HepG2 (cell line): ENCODE measurements around the gene VPS9D1. TPM values are rescaled to one million over a fixed set of nuclear protein-coding genes. Genes with fewer than 3 reads are reported as not detected.

Experiments
- AHR ChIP-seq: IDR thresholded peaks from 2 replicates; pipeline ENCODE4 v1.6.1; 2018; ENCODE audit warnings: missing genetic modification reagents, missing compliant biosample characterization
- BCL6 ChIP-seq: IDR thresholded peaks from 2 replicates; pipeline ENCODE4 v1.6.1; 2016; ENCODE audit warnings: missing genetic modification reagents, missing compliant biosample characterization
- CHD2 ChIP-seq: IDR thresholded peaks from 2 replicates; pipeline ENCODE4 v1.6.1; 2011; ENCODE audit warnings: low read depth, low read length, improper control_type of control experiment
- DMAP1 ChIP-seq: IDR thresholded peaks from 2 replicates; pipeline ENCODE4 v1.6.1; 2016
- FOXA3 ChIP-seq: IDR thresholded peaks from 2 replicates; pipeline ENCODE4 v1.6.1; 2016; ENCODE audit warnings: missing genetic modification reagents, missing compliant biosample characterization
- FOXJ3 ChIP-seq: sonication (generic); formaldehyde crosslinking; IDR thresholded peaks from 2 replicates; pipeline ENCODE4 v1.4.0; 2020; ENCODE audit warnings: missing genetic modification reagents, mild to moderate bottlenecking, borderline replicate concordance
- GPN1 ChIP-seq: sonication (generic); formaldehyde crosslinking; IDR thresholded peaks from 2 replicates; pipeline ENCODE4 v1.5.1; 2020; ENCODE audit warnings: missing genetic modification reagents, borderline replicate concordance
- NCOA1 ChIP-seq: sonication (generic); formaldehyde crosslinking; IDR thresholded peaks from 2 replicates; pipeline ENCODE4 v1.9.0; 2021; ENCODE audit warnings: missing genetic modification reagents
- PCBP1 ChIP-seq: fragments of 200-400 bp; formaldehyde crosslinking; IDR thresholded peaks from 2 replicates; pipeline ENCODE4 v1.6.1; 2017; ENCODE audit warnings: mild to moderate bottlenecking, low read depth, low read length, borderline replicate concordance
- RARG ChIP-seq: sonication (generic); formaldehyde crosslinking; IDR thresholded peaks from 2 replicates; pipeline ENCODE4 v1.4.0; 2020; ENCODE audit warnings: low read depth, mild to moderate bottlenecking, missing genetic modification reagents
- SKI ChIP-seq: fragments of 450-650 bp; IDR thresholded peaks from one replicate; pipeline ENCODE4 v1.6.1; 2018; ENCODE audit warnings: mild to moderate bottlenecking; ENCODE audit not compliant: partially characterized antibody
- SMARCE1 ChIP-seq: fragments of 450-650 bp; IDR thresholded peaks from 2 replicates; pipeline ENCODE4 v1.6.1; 2017; ENCODE audit warnings: borderline replicate concordance
- SRSF4 ChIP-seq: fragments of 200-400 bp; formaldehyde crosslinking; IDR thresholded peaks from one replicate; pipeline ENCODE4 v1.6.1; 2018; ENCODE audit warnings: mild to moderate bottlenecking, low read depth, low read length, moderate library complexity; ENCODE audit not compliant: poor library complexity, severe bottlenecking
- TCF7 ChIP-seq: sonication (generic); IDR thresholded peaks from 2 replicates; pipeline ENCODE4 v1.6.1; 2016; ENCODE audit warnings: antibody characterized with exemption, low read depth
- ZFP36L2 ChIP-seq: sonication (generic); formaldehyde crosslinking; IDR thresholded peaks from 2 replicates; pipeline ENCODE4 v1.4.0; 2020; ENCODE audit warnings: missing genetic modification reagents
- ZKSCAN1 ChIP-seq: fragments of 150-350 bp; IDR thresholded peaks from 2 replicates; pipeline ENCODE4 v1.6.1; 2014; ENCODE audit warnings: low read length
- ZNF318 ChIP-seq: sonication (generic); formaldehyde crosslinking; IDR thresholded peaks from 2 replicates; pipeline ENCODE4 v1.4.0; 2020; ENCODE audit warnings: mild to moderate bottlenecking, missing genetic modification reagents
- ZNF350 ChIP-seq: sonication (generic); formaldehyde crosslinking; IDR thresholded peaks from 2 replicates; pipeline ENCODE4 v1.4.0; 2020; ENCODE audit warnings: mild to moderate bottlenecking, low read depth, missing genetic modification reagents, borderline replicate concordance
- ZNF432 ChIP-seq: sonication (generic); formaldehyde crosslinking; IDR thresholded peaks from 2 replicates; pipeline ENCODE4 v1.5.0; 2020; ENCODE audit warnings: missing genetic modification reagents, mild to moderate bottlenecking, borderline replicate concordance
- ZNF772 ChIP-seq: sonication (generic); formaldehyde crosslinking; IDR thresholded peaks from 2 replicates; pipeline ENCODE4 v1.5.0; 2020; ENCODE audit warnings: mild to moderate bottlenecking, missing genetic modification reagents
- polyA plus RNA-seq, 8 experiments: library from polyadenylated mRNA; depleted of rRNA in 3 of 8; stranded (reverse) in 7 of 8; unstranded in 1 of 8; fragments of >200 nt; fragmentation: Illumina TruSeq in 4 of 8; extraction: Trizol in 4 of 8; gene quantifications; 2 replicates each; pipeline versions ENCODE4 v1.2.1 to v1.2.3, GENCODE V29; 2011 to 2016; ENCODE audit warnings: low read depth in 4 of 8, missing spikeins in 1 of 8, mixed read lengths in 1 of 8; ENCODE audit not compliant: insufficient read depth in 1 of 8
- total RNA-seq, 5 experiments: library from RNA; depleted of rRNA; stranded (reverse); fragments of >200 nt; fragmentation: Illumina TruSeq; extraction: Trizol; gene quantifications; 2 replicates each; pipeline ENCODE4 v1.2.3, GENCODE V29; 2016; ENCODE audit warnings: low read depth in 1 of 5
- TF ChIP-seq, protein P1 (sequence below): sonication (generic); formaldehyde crosslinking; IDR thresholded peaks from 2 replicates; pipeline ENCODE4 v1.8.0; 2022; ENCODE audit warnings: missing genetic modification reagents, mild to moderate bottlenecking, borderline replicate concordance

The VPS9D1 gene
- total and polyA plus RNA-seq, 2 of the 13 experiments (the other 11 are each of a cell fraction or from before 2014, with no cell fraction given): 10.1 to 13.2 TPM

DNA sequence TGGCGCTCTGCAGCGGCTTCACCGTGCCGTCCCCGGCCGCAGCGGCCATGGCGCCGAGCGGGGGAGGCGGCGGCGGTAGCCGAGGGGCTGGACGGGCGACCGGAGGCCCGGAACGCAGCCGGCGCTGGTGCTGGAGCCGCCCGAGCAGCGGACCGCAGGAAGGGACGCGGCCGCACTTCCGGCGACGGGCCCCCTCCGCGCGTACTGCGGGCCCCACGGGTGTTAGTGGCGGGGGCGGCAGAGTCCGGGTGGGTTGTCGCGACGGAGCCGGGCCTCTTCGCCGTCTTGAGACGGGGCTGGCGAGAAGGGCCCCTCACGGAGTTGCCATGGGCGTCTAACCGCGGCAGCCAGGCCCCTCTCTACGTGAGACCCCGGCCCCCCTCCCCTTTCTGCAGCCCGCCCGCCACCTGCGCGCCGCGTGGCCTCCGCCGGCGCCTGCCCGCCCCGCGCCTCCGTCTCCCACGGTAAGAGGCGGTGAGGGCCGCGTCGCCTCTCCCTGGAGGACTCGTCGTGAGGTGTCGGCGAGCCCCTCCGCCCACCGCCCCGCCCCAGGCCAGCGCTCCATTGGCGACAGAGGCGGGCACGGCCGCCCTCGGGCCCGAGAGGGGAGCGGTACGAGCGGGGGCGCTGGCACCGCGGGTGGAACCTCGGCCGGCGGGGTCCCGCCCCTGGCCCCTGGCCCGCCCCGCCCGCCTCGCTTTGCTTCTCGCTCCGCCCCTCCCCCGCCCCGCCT, at the start of gene VPS9D1, which contains the start of gene ZNF276 (continued):
- TF ChIP-seq SKI (peak; percentile 59), ZNF772 (CRISPR knock-in tag) (peak; percentile 78; the same call in 1 of the 2 replicates), TCF7 (no peak), ZFP36L2 (CRISPR knock-in tag) (no peak), RARG (CRISPR knock-in tag) (peak; percentile 91; the same call in 1 of the 2 replicates), SMARCE1 (no peak), ZNF432 (CRISPR knock-in tag) (no peak), BCL6 (0 out of 2 replicates have a peak, but pooled peaks have one; percentile 16), ZNF350 (CRISPR knock-in tag) (no peak), ZKSCAN1 (peak; percentile 58), CHD2 (peak; percentile 66), ZNF318 (CRISPR knock-in tag) (0 out of 2 replicates have a peak, but pooled peaks have one; percentile 13), SRSF4 (no peak), DMAP1 (CRISPR knock-in tag) (peak; percentile 94), NCOA1 (CRISPR knock-in tag) (0 out of 2 replicates have a peak, but pooled peaks have one; percentile 8), FOXJ3 (CRISPR knock-in tag) (no peak), FOXA3 (CRISPR knock-in tag) (peak; percentile 58; the same call in 1 of the 2 replicates), PCBP1 (no peak), AHR (CRISPR knock-in tag) (0 out of 2 replicates have a peak, but pooled peaks have one; percentile 45), GPN1 (CRISPR knock-in tag) (no peak)
- TF ChIP-seq, protein P1, sequence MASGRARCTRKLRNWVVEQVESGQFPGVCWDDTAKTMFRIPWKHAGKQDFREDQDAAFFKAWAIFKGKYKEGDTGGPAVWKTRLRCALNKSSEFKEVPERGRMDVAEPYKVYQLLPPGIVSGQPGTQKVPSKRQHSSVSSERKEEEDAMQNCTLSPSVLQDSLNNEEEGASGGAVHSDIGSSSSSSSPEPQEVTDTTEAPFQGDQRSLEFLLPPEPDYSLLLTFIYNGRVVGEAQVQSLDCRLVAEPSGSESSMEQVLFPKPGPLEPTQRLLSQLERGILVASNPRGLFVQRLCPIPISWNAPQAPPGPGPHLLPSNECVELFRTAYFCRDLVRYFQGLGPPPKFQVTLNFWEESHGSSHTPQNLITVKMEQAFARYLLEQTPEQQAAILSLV (CRISPR knock-in tag): peak; percentile 94; the same call in 1 of the 2 replicates
